ENCODE measurements around the gene MBD6.

Gene MBD6

GRCh38 chr12:57550641-57551549 is 28.3 kb downstream of the MBD6 start:
- Histone ChIP-seq H4K20me1 (ENCODE audit: low read depth, low read length) (no peaks in the 10 kb centered on the region), H3K79me2 (ENCODE audit: insufficient read depth, low read length) (peaks cover 11% of the 10 kb centered on the region; the same call in 1 of the 2 replicates), H3F3A (ENCODE audit: insufficient read depth) (no peaks in the 10 kb centered on the region), H3K9ac (ENCODE audit: low read length) (no peak overlapping the region), H3K27me3 (ENCODE audit: low read length) (no peaks in the 10 kb centered on the region), H3K36me3 (ENCODE audit: low read length) (no peaks in the 10 kb centered on the region), H3K27ac (ENCODE audit: low read depth, low read length) (no peak overlapping the region), H3K4me2 (ENCODE audit: low read depth, low read length, poor library complexity, severe bottlenecking) (no peak overlapping the region), H3K9me2 (replicated peaks; ENCODE audit: insufficient read depth, low read length) (no peaks in the 10 kb centered on the region), H2AFZ (ENCODE audit: low read depth, low read length, severe bottlenecking) (no peak overlapping the region), H3K4me3 (ENCODE audit: insufficient read depth, low read length, poor library complexity, severe bottlenecking) (no peak overlapping the region), H3K9me3 (ENCODE audit: insufficient read depth, low read length) (no peaks in the 10 kb centered on the region)
- TF ChIP-seq CTCF (IDR thresholded peaks at IDR 0.05; ENCODE audit: insufficient read depth, low read length, poor library complexity, severe bottlenecking) (no peak), EZH2phosphoT487 (conservative IDR thresholded peaks at IDR 0.05; ENCODE audit: low read length) (no peak)

- Histone ChIP-seq H3K36me3 (ENCODE audit: low read length) (no peaks in the 10 kb centered on the region), H3K79me2 (ENCODE audit: insufficient read depth, low read length) (peaks cover 2% of the 10 kb centered on the region; the same call in 1 of the 2 replicates), H4K20me1 (ENCODE audit: low read depth, low read length) (no peaks in the 10 kb centered on the region), H3K9ac (ENCODE audit: low read length) (no peak overlapping the region), H3K27me3 (ENCODE audit: low read length) (no peaks in the 10 kb centered on the region), H3K27ac (ENCODE audit: low read depth, low read length) (no peak overlapping the region), H3K9me2 (replicated peaks; ENCODE audit: insufficient read depth, low read length) (no peaks in the 10 kb centered on the region), H3K4me3 (ENCODE audit: insufficient read depth, low read length, poor library complexity, severe bottlenecking) (no peak overlapping the region), H3K9me3 (ENCODE audit: insufficient read depth, low read length) (no peaks in the 10 kb centered on the region), H3K4me2 (ENCODE audit: low read depth, low read length, poor library complexity, severe bottlenecking) (no peak overlapping the region), H3F3A (ENCODE audit: insufficient read depth) (no peaks in the 10 kb centered on the region), H2AFZ (ENCODE audit: low read depth, low read length, severe bottlenecking) (no peak overlapping the region)
- TF ChIP-seq CTCF (IDR thresholded peaks at IDR 0.05; ENCODE audit: insufficient read depth, low read length, poor library complexity, severe bottlenecking) (no peak), EZH2phosphoT487 (conservative IDR thresholded peaks at IDR 0.05; ENCODE audit: low read length) (no peak)
Observed at GRCh38 chr12:57551637-57552305, 29.1 kb downstream of the MBD6 start.

GRCh38 chr12:57552306-57552651 is 29.7 kb downstream of the MBD6 start:
- H3K27ac ChIP-seq (ENCODE audit: low read depth, low read length): no peak overlapping the region
- TF ChIP-seq EZH2phosphoT487 (conservative IDR thresholded peaks at IDR 0.05; ENCODE audit: low read length) (no peak), CTCF (IDR thresholded peaks at IDR 0.05; ENCODE audit: insufficient read depth, low read length, poor library complexity, severe bottlenecking) (no peak)
- H3K9me2 ChIP-seq (replicated peaks; ENCODE audit: insufficient read depth, low read length): no peaks in the 10 kb centered on the region
- no peak overlapping the region for H3K4me3 ChIP-seq (ENCODE audit: insufficient read depth, low read length, poor library complexity, severe bottlenecking)
- H3K9ac ChIP-seq (ENCODE audit: low read length): no peak overlapping the region
- H3K9me3 ChIP-seq (ENCODE audit: insufficient read depth, low read length): no peaks in the 10 kb centered on the region
- no peaks in the 10 kb centered on the region for H3F3A ChIP-seq (ENCODE audit: insufficient read depth)
- H3K36me3 ChIP-seq (ENCODE audit: low read length): no peaks in the 10 kb centered on the region
- no peaks in the 10 kb centered on the region for H3K79me2 ChIP-seq (ENCODE audit: insufficient read depth, low read length)
- H3K27me3 ChIP-seq (ENCODE audit: low read length): no peaks in the 10 kb centered on the region
- no peak overlapping the region for H3K4me2 ChIP-seq (ENCODE audit: low read depth, low read length, poor library complexity, severe bottlenecking)
- no peak overlapping the region for H2AFZ ChIP-seq (ENCODE audit: low read depth, low read length, severe bottlenecking)
- no peaks in the 10 kb centered on the region for H4K20me1 ChIP-seq (ENCODE audit: low read depth, low read length)

Data from SU-DHL-6 (cell line).